Activated T-cell treated with anti-CD3 and anti-CD28 coated beads for 24 hours (primary cell): ENCODE results near the gene WDFY3.
A peak's percentile ranks its signal among the peaks of the same experiment; 100 is the strongest.

Experiments
- DNase-seq: peaks from one replicate; pipeline ENCODE4 v3.0.0-alpha.2; 2020; ENCODE audit warnings: low read depth

The WDFY3 gene, protein sequence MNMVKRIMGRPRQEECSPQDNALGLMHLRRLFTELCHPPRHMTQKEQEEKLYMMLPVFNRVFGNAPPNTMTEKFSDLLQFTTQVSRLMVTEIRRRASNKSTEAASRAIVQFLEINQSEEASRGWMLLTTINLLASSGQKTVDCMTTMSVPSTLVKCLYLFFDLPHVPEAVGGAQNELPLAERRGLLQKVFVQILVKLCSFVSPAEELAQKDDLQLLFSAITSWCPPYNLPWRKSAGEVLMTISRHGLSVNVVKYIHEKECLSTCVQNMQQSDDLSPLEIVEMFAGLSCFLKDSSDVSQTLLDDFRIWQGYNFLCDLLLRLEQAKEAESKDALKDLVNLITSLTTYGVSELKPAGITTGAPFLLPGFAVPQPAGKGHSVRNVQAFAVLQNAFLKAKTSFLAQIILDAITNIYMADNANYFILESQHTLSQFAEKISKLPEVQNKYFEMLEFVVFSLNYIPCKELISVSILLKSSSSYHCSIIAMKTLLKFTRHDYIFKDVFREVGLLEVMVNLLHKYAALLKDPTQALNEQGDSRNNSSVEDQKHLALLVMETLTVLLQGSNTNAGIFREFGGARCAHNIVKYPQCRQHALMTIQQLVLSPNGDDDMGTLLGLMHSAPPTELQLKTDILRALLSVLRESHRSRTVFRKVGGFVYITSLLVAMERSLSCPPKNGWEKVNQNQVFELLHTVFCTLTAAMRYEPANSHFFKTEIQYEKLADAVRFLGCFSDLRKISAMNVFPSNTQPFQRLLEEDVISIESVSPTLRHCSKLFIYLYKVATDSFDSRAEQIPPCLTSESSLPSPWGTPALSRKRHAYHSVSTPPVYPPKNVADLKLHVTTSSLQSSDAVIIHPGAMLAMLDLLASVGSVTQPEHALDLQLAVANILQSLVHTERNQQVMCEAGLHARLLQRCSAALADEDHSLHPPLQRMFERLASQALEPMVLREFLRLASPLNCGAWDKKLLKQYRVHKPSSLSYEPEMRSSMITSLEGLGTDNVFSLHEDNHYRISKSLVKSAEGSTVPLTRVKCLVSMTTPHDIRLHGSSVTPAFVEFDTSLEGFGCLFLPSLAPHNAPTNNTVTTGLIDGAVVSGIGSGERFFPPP (N-terminal part only)

DNA sequence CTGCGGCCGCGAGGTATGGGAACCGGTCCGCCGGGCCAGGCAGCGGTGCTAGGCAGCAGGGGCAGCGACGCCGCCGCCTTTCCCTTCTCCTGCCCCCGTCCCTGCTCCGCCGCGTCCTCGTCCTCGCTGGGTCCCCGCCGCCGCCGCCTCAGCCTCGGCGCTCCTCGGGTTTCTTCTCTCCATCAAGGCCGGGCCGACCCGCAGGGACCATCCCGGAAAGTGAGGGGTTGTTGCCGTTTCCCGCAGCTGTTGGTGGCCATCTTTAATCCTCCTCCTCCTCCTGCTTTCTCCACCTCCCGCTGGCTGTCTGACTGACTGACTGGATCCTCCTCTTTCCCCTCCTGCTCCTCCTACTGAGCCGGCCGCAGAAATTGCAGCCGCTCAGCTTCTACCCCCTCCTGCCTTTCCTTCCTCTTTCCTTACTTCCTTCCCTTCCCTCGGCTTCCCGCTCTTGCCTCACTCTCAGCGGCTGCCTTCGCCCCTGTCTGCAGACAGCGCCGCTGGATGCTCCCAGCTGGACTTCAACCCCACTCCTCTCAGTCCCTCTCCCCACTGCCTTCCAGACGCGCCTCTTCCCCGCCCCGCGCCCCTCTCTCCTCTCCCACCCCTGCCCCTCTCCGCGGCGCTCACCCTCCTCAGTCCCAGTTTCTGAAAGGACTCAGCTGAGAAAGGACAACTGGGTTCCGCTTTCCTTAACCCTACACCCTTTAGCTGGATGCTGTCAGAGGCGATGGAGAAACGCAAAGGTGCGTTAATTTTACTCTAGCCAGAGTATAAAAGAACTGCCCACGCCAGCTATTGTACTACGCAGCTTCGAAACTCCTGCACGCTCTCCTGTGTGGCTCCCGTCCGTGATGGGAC is at the start of gene WDFY3:
WDFY3 (minus strand) TSS at position 309 of the 861 bp plus-strand sequence. CDS start 106,099 bp downstream, outside the sequence.
- peak; percentile 1 for DNase-seq

DNA sequence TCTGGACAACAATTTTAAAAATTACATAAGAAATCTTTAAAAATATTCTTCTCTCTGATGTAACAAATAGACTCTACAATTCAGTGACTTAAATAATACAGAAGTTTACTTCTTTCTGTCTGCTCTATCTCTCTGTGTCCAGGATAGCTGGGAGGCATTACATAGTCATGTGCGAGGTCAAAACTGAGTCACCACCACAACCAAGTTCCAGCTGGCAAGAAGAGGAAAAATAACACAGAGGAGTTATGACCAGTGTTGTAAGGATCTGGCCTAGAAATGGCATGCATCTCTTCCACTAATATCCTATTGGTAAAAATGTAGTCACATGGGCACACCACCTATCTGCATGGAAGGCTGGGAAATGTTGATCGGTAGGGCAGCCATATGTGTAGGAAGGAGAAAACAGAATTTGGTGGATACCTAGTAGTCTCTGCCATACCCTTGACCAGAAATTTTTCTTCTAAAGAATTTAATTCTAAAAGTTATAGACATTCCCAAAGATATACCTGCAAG is 39.4 kb upstream of the WDFY3 start:
- DNase-seq = no peak

DNA sequence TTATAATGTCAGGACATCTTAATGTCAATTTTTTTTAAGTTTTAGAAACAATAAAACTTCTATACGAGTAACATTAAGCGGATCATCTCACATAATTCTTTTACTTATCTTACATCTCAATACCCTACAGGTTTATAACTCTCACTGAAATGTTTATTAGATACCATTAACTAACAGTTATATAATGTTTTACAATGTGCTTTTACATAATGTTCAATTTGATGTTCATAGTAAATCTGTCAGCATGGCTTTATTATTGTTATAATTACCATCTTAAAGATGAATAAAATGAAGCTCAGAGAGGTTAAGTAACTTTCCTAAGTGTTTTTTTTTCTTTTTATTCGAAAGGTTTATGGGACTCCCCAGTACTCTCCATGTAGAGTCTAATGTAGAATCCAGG is 33.9 kb upstream of the WDFY3 start:
- DNase-seq = no peak

DNA sequence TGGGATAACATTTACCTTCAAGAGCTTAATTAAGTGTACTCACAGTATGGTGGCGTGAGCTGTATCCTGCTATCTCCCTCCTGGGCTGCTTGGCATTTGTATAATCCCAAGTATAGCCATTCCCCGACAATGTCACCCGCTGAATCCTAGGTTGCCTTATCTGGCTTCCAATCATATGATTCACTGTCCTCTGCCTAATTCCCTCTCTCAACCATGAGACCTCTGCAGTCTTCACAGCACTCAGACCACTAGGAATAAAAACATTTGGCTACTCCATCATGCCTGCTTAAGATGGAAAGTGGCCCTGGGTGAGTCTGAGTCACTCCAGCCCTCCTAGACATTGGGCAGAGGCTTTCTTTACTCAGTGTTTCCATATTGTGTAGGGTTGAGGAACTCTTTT is 28.9 kb upstream of the WDFY3 start:
- no peak for DNase-seq

DNA sequence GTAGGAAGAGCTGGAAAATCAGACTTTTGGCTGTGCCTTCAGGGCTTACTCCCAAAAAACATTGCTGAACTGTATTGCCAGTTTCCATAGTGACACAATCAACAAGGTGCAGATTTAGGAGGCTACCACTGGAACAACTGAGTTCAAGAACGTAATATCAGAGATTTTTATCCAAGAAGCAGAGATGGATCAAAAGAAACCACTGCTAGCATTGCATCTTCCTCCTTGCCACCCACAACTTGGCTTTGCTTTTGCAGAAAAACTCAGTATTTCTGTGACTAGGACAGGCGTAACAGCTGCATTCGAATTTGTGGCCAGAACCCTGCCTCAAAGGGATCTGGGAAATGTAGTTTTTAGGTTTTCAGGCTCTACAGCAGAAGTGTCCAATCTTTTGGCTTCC is 27.8 kb upstream of the WDFY3 start:
- DNase-seq = no peak

DNA sequence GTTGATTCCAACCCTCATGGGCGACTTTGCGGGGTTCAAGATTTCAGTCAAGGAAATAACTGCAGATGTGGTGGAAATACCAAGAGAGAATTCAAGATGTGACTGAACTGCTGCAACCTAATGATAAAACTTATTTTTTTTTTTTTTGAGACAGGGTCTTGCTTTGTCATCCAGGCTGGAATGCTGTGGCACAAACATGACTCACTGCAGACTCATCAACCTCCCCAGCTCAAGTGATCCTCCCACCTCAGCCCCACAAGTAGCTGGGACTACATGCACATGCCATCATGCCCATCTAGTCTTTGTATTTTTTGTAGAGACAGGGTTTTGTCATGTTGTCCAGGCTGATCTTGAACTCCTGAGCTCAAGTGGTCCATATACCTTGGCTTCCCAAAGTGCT is 19.5 kb upstream of the WDFY3 start:
- DNase-seq = no peak

DNA sequence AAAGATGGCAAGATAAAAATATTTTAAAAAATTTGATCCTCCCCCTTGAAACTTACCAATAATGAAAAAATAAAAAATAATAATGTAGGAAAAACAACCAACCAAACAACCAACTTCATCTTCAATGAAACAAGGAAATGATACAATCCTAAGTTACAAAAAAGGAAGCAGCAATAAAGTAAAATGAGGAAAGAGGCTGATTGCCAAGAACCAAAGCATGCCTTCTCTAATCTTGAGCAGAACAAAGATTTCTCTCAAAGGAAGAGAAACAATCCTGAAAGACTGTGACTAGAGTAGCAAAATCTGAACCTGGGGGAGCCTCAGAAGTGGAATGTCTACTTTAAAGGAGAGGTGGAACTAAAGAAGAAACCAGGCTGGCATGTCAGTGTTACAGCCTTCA is 10.9 kb upstream of the WDFY3 start:
- DNase-seq = no peak

DNA sequence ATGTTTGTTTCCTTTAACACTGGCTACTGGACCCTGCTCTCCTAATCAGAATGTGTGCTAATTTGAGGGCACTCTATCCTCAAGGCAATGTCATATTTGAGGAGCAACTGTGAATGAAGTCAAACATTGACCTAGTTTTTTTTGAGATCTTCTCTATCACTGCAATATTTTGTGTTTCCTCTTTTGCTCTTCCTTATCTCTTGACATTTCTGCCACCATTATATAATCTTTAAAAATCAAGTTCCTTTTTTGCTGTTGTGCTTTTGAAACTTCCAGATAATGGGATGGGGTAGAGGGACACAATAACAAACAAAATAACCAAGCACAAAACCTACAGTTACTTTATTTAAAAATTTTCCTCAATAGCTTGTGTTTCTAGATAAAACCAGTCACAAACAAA is 7.4 kb upstream of the WDFY3 start:
- DNase-seq = no peak

DNA sequence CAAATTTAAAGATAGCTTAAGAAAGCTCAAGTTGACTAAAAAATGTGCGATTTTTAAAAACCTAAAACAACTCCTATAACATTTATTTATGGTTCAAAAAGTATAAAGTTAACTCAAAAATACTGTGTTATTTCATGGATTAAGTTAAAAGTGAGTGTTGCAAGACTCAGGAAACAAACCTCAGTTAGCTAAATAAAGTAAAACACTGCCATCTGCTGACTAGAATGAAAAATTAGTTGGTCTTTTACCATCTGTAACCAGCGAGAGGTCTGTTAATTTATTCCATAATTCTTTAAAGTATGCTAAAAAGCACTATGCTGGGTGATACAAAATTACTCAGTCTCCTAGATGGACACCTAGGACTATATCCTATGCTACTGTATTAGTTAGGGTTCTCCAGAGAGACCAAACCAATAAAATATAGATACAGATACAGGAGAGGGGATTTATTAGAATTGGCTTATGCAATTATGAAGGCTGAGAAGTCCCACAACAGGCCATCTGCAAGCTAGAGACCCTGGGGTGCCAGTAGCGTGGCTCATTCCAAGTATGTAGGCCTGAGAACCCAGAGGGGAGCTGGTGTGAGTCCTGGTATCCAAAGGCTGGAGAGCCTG is 4.9 kb upstream of the WDFY3 start:
- DNase-seq = no peak

DNA sequence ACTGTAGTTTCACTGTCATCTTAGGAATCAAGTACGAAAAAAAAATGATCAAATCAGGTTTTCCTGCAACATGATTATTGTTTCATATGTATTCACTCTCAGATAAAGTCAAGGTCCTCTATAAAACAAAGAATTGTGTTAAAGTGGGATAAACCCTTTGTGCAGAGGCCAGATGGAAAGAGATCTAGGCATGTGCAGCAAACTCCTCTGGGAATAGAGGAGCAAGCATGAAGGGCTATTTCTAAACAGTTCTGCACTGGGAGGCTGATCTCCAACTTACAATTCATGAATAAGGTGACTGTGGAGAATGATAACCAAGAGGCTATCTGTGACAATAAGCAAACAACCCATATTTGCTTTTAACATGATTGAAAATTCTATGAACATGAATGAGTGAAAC is 2.4 kb upstream of the WDFY3 start:
- no peak for DNase-seq

DNA sequence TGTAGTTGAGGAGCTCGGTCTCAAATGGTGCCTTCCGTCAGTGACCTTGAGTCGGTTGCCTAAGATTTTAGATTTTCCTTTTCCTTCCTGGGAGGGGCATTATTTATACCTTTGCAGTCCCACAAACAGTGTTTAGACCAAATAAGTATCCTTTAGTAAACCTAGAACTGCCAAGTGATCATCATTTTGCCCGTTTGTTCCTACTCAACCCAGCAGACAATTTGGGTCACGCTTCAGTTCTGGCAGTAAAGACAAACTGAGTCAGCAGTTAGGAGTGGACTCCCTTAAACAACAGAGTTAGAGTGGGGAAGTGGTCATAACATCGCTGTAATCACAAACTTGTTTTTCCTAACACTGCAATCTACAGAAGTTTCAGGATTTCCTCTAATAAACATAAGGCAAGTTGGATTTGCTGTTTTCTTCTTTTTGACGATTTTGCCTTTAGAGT is 777 bp upstream of the WDFY3 start:
- DNase-seq = no peak

DNA sequence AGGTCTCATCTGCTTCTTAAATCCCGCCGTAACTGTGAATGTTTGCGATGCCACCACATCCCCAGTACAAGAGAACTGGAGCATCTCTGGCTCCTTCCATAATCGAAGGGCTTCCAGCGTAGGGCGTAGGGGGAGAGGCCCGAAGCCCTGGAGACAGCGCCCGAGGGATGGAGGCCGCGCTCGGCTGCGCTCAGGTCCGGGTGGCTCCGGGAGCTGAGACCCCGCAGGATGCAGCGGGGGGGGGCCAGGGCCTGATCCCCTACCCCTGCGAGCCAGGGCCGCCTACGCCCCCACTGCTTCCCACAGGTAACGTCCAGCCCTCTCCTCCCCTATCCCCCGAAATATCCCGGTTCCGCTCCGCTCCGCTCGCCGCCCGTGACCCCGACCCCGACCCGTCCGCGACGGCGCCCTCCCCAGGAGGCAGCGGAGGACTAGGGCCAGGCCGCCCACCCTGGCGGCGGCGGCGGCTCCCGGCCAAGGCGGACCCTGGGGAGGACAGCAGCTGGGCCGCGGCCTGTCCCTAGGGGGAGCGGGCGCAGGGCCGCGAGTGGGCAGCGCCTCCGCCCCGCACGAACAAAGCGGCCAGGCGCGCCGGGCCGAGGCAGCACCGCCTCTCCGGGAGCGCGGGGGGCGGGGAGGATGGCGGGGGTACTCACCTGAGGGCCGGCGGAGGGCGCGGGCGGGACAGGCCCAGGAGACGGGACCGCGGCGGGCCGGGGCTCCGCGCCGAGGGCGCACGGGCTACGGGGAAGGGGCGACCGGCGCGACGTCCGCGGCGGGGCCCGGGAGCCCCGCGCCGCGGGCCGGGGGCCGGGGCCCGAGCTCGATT is 723 bp downstream of the WDFY3 start:
- DNase-seq = no peak

DNA sequence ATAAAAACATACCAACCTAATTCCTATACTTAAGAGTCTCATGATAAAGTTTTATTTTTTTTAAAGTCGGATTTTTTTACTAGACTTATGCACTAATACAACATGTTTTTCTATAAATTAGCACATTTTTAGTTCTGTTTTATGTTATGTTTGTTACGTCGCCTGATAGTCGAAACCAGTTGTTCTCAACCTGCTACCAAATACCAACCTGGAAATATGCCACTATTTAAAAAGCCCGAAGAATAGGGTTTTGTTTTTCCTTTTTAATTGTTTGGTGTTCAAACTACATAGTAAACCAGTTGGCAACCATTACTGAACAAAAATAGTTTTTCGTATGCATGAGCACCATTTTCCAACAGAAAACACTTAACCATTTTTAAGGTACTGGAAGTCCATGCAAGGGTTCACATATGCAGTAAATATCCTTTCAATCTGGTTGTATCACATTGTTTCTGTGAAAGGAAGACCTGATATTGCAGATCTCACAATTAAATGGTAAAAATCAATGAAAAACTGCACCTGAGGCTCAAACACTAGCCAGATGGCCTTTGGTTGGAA is 1.4 kb downstream of the WDFY3 start:
- no peak for DNase-seq

DNA sequence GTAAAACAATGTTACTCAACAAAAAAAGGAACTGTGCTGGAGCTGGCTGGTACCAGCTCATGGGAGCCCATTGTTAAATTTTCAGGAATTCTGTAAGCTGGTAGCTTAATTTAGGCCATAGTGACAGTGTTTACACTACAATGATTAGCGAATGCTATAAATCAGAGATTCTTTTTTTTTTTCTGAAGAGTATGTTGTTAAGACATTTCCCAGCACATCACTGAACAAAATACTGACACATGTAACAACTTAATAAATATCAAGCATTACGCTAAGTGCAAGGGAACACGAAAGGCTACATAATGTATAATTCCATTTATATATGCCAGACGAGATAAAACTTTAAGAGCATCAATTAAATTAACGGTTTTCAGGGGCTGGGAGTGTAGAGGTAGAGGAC is 4.4 kb downstream of the WDFY3 start:
- DNase-seq = no peak

DNA sequence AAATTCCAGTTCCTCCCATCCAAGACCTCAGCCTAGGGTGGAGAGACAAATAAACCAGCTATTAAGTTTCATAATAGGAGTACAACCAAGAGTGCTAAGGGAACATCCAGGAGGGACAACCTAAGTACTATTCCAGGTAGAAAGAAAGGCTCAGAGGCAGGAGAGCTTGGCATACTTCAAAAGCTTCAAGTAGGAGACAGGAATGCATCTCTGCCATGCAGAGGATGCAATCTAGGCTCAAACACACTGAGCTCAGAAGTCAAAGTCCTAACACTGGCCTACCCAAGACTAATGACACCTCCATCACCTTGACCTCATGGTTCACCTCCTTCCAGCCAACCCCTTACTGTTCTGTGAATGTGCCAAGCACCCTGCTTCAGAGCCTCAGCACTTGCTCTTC is 8.1 kb downstream of the WDFY3 start:
- no peak for DNase-seq

DNA sequence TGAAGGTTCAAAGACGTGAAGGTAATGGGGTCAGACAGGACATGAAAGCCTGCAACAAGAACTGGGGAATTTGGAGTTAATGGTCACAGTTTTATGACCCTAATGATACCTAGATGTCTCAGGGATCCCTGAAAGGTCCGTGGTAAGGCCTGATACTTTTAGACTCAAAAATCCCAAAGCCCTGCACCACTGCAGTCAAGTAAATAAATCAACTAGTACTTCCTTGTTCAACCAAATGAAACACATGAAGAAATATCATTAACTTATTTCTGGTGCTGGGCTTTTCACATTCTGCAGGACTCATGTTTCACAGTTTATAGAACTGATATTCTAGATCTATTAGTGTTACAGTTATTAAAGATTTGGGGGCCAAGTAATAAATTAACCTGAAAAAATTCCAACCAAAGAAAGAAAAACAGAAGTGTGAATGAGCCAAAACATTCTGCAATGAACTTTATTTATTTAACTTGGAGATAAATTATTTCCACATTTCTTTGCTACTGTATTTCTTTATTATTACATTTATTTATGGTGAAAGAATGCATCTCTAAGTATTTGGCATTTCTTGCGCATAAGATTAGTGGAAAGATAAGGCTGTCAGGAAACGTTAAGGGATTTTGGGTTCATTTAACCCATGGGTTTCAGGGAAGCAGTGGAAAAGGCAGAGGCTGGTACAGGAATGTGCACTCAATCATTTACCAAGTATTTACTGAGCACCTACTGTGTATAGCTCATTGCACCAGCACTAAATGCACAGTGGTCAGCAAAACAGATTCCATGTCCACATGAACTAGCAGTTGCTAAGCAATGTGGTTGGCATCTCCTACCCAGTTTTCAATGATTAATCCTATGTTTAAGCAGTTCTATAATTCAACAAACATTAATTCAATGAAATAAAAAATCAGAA is 8.7 kb downstream of the WDFY3 start:
- no peak for DNase-seq

DNA sequence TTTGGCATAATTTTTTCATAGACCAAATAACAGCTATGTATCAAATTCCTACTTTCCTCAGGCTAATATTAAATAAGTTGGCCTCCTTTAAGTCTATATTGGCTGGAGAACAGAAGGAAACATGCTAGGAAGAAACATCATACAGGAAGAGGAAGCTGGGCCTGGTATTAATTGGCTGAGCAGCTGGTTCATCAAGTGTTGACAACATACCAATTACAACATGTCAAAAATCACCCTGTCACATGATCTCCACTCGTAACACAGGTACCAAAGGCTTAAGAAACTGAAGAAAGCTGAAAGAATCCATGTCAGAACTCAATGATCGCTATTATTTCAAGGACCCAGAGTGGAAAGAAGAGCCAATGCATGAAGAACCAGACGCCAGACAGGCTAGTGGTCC is 10.5 kb downstream of the WDFY3 start:
- DNase-seq = no peak

DNA sequence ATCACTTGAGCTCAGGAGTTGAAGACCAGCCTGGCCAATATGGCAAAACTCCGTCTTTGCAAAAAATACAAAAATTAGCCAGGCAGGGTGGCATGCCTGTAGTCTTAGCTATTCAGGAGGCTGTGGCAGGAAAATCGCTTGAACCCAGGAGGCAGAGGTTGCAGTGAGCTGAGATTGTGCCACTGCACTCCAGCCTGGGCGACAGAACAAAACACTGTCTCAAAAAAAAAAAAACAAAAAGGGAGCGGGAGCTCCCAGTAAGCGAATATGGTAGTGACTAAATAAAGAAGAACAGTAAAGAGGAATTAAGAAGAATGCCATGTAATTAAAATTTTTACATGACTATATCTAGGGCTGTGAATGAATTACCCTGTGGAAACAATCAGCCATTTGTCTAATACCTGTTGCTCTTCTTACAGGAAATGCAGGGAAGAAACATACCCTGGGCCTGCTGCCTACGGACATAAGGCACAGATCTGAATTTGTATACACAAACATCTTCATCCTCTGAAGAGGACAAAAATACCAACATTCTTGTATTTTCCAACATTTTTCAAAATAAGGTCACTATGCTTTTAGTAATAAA is 11.4 kb downstream of the WDFY3 start:
- no peak for DNase-seq
